AG09319 (cell line): ENCODE results near the gene ZNF574.

Experiments used
- DNase-seq: peaks from one replicate; pipeline ENCODE4 v3.0.0-alpha.2; 2010; ENCODE audit warnings: low read depth; ENCODE audit errors: extremely low read depth
- CTCF ChIP-seq: IDR thresholded peaks from 2 replicates; pipeline ENCODE4 v1.5.1; 2011; ENCODE audit warnings: low read depth, mild to moderate bottlenecking, inconsistent platforms, low read length, moderate library complexity

ZNF574 gene, protein sequence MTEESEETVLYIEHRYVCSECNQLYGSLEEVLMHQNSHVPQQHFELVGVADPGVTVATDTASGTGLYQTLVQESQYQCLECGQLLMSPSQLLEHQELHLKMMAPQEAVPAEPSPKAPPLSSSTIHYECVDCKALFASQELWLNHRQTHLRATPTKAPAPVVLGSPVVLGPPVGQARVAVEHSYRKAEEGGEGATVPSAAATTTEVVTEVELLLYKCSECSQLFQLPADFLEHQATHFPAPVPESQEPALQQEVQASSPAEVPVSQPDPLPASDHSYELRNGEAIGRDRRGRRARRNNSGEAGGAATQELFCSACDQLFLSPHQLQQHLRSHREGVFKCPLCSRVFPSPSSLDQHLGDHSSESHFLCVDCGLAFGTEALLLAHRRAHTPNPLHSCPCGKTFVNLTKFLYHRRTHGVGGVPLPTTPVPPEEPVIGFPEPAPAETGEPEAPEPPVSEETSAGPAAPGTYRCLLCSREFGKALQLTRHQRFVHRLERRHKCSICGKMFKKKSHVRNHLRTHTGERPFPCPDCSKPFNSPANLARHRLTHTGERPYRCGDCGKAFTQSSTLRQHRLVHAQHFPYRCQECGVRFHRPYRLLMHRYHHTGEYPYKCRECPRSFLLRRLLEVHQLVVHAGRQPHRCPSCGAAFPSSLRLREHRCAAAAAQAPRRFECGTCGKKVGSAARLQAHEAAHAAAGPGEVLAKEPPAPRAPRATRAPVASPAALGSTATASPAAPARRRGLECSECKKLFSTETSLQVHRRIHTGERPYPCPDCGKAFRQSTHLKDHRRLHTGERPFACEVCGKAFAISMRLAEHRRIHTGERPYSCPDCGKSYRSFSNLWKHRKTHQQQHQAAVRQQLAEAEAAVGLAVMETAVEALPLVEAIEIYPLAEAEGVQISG

DNA sequence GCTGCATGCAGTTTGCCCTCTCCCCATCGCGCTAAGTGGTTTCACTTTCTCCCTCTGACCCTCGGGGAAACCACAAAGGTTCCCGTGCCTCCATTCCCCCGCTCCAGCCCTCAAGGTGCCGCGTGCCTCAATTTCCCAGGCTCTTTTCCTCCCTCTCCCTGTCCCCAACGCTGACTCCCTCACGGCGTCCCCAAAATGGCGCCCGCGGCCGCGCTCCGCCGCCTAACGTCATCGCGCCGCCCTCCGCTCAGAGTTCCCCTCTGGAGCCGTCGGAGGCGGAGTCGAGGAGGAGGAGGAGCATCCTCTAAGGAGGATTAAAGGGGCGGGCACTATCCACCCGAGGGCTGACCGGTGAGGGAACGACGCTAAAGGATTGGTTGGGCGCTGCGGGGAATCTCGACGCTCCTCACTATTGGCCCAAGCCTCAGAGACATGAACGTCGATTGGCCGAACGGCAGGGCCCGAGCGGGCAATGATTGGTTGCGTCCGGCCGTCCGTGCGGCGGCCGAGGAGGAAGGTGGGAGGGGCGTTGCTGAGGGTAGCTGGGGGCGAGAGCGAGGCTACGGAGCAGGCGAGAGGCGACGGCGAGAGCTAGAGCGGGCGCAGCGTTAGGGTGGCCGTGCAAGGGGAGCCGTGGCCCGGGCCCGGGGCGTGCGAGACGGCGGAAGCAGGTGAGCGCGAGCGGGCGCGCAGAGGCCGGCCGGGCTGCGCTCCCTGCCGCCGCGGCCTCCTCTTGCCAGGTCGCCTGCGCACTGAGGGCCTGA, at the start of gene ZNF574:
Gene ZNF574, plus strand, starts transcription at position 551 of the 764 bp plus-strand sequence. CDS start 2,441 bp downstream, outside the sequence.
- no peak for TF ChIP-seq CTCF
- DNase-seq = peak; percentile 99

GRCh38 chr19:42028304-42029216, 47.4 kb upstream of the ZNF574 start:
- peak; percentile 36 for TF ChIP-seq CTCF
- no peak for DNase-seq

GRCh38 chr19:42030645-42031440, 45.1 kb upstream of the ZNF574 start:
- DNase-seq = no peak
- TF ChIP-seq CTCF = no peak

DNA sequence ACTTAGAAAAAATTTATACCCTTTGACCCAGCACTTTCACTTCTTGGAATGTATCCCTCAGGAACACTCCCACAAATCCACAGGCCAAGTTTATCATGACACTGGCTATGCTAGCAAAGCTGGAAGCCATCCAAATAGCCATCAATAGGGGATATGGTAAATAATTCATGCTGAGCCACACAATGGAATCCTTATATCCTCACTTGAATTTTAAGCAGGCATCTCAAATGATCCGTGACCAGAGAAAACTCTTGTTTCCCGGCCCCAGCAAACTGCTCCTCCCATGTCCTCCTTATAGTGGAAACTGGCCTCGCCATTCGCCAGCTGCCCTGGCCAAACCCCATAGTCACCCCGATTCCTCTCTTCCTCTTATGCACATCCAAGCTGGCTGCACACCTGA, 43.5 kb upstream of the ZNF574 start:
- no peak for TF ChIP-seq CTCF
- DNase-seq = no peak

- no peak for DNase-seq
- TF ChIP-seq CTCF = no peak
Observed at GRCh38 chr19:42033413-42033812, 42.6 kb upstream of the ZNF574 start.
